Smooth muscle cell of the brain vasculature (primary cell): ENCODE data around the gene UNC13D.
"Not testable (repeated sequence)": the region's sequence is repeated elsewhere in the genome, so short reads cannot be mapped to it uniquely, and the experiment has no call there.

ENCODE experiments used
- DNase-seq: peaks from one replicate; pipeline ENCODE4 v3.0.0-alpha.2; 2012; ENCODE audit warnings: low read depth, low spot score

Gene UNC13D

DNA sequence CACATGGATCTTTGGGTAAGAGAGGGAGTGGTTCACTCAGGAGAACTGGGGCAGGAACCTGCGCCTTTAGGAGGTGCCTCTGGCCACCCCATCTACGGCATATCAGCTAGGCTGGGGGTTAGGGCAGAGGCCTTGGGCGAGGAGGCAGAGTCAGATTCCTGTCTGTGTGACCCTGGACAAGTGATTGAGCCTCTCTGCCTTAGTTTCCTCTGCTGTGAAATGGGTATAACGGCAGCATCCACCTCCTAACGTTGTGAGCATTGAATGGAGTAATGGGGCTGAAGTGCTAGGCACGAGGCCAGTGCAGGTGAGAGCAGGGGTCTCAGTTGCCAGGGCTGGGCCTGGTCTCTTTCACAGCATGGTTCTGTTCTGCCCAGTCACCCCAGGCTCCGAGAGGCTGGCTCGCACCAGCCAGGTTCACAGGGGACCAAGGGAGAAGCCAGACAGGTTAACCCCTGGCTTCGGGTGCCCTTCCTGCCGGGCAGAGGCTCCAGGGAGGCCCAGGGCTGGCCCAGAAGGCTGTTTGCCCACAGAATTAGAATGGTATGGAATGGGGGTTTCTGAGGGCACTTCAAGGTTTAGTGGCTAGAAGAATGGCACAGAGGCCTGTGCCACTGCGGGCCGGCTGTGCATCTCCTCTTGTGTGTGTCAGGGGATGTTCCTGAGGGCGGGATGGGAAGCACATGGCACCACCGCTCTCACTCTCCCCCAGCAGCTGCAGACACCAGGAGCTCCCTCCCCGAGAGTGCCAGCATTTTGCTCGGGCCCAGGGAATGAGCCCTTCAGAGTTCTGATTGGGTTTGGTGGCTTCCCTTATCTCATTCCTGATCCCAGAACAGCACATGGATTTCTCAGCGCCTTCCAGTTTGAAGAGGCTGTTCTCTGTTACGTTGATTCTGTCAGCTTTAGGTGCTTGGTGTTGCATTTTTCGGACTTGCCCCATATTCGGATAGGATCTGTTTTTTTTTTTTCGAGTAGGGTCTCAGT is 23.8 kb downstream of the UNC13D start:
- DNase-seq: no peak

DNA sequence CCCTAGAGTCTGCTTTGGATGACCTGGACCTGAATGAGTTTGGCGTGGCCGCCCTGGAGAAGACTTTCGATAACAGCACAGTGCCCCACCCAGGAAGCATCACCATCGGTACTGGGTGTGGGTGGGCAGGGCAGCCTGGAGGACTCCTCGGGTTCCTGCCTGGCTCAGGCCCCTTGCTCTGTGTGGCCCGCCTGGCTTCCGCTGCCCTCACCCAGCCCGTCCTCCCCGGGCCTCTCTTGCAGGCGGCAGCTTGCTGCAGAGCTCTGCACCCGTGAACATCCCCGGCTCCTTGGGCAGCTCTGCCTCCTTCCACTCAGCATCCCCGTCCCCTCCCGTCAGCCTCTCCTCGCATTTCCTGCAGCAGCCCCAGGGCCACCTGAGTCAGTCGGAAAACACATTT is 24.5 kb downstream of the UNC13D start:
- no peak for DNase-seq

DNA sequence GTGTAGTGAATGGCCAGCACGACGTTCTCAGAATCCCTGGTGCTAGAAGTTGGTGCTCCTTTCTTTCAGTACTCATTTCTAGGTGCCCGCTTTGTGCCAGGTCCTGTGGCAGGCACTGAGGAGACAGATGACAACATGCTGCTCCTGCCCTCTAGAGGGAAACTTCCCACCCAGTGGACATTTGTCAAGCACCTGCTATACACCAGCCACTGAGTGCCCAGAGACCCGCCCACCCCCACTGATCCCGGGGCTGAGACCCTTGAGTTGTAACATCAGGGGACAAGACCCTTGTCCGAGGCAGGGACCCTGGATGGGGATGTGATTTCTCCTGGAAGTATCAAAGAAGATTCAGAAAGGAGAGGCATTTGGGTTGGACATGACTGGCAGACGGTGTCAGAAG is 25.1 kb downstream of the UNC13D start:
- DNase-seq: no peak

DNA sequence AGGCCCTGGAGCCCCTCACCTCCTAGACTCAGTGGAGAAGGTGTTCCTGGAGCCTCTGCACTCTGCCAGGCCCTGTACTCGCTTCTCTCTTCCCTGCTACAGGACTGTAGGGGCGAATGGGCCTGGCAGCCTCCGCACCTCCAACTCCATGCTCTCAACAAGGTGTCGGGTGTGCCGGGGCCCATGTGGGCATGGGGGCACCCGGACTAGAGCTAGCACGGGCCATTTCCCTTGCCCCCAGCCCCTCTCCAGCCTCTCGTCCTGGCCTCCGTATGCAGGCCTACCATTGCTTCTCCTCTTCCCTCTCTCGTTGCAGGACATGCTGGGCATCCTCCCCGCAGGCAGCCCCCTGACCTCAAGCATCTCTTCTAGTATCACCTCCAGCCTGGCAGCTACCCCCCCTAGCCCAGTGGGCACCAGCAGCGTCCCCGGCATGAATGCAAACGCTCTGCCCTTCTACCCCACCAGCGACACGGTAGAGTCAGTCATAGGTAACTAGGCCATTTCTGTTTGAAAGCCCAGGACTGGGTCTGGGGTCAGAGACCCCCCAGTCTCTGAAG is 25.8 kb downstream of the UNC13D start:
- no peak for DNase-seq

DNA sequence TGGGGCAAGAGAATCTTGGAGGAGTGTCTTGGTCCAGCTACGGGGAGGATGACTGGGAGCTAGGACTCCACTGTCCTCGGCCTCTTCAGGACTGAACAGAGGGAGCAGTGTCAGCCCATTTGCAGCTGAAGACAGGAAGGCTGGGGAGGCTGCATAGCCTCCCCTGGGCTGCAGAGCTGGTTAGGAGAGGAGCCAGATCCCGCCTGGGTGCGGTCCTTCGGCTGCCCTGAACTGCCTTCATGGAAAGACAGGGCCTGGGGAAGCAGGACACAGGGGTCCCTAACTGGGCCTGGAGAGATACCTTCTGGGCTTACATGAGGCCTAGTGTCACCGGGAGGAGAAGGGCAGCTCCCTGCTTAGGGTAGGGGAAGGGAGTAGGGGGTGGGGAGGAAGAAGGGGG is 26.6 kb downstream of the UNC13D start:
- DNase-seq: no peak

DNA sequence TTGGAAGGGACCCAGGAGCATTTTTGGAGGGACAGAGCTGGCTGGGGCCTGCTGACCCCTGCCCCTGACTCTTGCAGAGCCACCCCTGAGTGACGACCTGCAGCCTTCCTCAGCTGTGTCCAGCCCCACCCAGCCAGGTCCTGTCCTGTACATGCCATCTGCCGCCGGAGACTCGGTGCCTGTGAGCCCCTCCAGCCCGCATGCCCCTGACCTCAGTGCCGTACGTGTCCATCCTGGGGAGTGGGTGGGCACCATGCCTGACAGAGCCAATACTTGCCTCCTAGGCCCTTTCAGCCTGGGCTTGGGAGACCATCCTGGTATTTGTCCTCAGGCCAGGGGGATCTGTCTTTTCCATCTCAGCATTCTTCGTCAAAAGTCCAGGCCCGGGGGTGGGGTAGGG is 27.5 kb downstream of the UNC13D start:
- no peak for DNase-seq

DNA sequence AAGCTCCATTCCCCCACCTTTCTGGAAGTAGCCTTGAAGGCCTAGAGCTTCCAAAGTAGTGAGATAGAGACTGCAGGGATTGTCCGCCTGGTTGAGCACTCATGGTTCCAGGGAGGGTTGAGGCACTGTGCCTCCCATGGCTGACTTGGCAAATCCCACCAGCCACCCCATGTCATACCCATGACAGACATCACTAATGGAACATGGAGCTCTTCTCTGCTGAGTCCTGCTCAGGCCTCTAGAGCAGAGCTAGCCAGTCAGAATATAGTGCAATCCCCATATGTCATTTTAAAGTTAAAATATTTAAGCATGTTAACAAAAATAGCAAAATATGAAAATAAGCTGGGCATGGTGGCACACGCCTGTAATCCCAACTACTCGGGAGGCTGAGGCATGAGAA is 28.8 kb downstream of the UNC13D start:
- no peak for DNase-seq

DNA sequence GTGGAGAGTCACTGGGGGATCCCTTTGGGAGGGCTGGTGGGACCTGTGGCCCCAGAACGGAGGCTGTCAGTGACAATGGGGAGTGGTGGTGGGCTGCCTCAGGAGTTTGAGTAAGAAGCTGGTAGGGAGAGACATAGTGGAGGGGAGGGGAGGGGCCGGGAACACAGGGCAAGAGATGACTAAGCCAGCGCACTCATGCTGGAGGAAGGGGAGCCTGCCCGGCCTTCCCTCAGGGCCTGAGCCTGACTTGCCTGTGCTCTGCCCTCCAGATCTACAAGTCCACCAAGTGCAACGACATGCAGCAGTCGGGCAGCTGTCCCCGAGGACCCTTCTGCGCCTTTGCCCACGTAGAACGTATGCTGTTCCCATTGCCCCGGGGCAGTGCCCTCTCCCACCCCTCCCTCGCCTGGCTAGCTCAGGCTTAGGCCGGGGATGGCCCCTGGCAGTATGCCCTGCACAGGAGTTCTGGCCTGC is 29.3 kb downstream of the UNC13D start:
- DNase-seq: no peak

DNA sequence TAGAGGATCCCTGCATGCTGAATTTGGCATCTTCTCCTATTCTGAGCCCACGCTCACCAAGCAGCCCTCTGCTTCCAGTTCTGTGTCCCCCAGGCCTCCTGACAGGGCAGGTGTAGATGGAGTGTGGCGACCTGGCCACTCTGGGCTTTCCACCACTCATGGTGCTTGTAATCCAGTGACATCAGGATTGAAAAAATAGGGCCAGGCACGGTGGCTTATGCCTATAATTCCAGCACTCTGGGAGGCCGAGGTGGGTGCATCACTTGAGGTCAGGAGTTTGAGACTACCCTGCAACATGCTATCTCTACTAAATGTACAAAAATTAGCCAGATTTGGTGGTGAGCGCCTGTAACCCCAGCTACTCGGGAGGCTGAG is 30.2 kb downstream of the UNC13D start:
- DNase-seq: no peak

DNA sequence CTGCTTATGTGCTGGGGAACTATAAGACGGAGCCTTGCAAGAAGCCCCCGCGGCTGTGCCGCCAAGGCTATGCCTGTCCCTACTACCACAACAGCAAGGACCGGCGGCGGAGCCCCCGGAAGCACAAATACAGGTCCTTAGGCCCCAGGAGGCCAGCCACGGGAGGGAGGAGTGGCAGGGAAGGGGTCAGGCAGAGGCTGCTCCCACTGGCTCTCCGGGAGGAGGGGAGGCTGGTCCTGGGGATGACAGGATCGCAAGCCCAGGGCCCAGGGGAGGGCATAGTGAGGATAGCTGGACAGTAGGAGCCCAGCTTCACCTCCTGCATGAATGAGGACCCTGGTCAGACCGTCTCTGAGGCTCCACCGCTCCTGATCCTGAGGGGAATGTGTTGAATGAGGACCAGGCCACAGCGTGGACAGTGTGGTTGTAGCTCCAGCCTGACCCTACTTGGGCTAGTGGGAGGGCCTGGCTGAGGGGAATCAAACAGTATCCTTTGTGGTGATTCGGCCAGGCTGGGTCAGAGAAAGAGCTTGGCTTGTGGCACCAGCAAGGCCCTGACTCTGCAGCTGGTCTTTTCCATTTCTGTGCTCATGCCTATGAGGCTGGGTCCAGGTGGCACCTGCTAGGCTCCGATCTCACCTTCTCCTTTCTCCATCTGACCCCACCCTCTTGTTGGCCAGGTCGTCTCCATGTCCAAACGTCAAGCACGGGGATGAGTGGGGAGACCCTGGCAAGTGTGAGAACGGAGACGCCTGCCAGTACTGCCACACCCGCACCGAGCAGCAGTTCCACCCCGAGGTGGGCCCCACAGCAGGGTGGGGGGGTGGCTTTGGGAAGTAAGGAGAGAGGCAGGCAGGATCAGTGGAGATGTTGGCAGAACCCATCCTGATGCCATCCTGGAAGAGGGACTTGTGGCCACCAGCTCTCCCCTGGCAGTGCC is 30.9 kb downstream of the UNC13D start:
- DNase-seq: no peak

DNA sequence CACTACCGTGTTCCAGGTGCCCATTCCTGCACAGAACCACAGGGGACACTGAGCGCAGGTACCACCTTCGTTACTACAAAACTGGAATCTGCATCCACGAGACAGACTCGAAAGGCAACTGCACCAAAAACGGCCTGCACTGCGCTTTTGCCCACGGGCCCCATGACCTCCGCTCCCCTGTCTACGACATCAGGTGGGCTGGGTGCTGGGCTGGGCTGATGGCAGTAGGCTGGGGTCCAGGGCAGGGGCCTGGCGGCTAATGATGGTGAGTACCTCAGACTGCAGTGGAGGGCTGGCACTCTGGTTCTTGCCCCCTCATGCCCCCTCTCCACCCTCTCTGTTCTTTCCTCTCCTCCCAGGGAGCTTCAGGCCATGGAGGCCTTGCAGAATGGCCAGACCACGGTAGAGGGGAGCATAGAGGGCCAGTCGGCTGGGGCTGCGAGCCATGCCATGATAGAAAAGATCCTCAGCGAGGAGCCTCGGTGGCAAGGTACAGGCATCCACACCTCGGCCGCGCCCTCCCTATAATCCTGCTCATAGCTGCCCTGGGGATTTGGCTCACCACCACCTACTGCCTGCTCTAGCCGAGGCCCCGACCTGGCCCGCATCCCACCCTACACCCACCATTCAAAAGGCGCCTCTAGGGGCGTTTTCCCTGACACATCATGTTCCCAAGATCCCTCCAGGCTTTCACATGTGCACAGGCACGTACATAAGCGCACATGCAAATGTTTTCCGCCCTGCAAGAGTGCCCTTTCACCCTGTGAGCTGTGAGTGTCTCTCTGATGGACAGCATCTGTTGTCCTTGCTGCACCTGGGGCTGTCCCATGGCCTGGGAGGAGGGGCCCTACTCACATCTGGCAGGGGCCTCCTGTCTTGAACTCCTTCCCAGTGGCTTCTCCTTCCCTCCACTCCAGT is 31.8 kb downstream of the UNC13D start:
- DNase-seq: no peak

DNA sequence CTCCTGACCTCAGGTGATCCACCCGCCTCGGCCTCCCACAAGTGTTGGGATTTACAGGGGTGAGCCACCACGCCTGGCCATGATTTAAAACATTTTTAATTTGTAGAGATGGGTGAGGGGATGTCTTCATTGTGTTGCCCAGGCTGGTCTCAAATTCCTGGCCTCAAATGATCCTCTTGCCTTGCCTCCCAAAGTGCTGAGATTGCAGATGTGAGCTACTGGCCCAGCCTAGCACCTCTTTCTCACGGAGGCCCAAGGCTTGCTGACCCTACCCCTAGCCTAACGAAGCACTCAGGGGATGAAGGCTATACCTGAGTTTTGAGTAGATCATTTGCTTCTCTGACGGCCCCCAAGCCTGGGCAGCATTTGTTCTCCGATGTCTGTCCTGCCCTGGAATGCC is 33.0 kb downstream of the UNC13D start:
- DNase-seq: no peak

DNA sequence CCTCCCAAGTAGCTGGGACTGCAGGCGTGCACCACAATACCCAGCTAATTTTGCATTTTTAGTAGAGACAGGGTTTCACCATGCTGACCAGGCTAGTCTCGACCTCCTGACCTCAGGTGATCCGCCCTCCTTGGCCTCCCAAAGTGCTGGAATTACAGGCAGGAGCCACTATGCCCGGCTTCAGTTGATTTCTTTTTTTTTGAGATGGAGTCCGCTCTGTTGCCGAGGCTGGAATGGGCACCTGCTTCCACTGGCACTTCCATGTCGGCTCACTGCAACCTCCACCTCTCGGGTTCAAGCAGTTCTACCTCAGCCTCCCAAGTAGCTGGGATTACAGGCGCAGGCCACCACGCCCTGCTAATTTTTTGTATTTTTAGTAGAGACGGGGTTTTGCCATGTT is 33.4 kb downstream of the UNC13D start:
- not testable (repeated sequence) for DNase-seq

DNA sequence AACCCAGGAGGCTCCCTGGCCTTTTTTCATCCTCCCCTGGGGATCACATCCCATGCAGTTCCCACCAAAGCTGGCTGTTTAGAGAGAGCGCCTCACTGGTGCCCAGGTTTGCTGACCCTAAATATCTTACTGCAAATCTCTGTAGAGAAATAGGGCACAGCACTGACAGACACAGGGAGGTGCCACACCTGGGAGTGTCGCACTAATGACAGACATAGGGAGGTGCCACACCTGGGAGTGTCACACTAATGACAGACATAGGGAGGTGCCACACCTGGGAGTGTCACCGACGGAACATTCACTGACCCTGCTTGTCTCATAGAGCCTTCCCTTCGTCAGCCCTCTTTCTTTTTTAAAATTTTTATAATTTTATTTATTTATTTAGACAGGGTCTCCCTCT is 34.0 kb downstream of the UNC13D start:
- no peak for DNase-seq

DNA sequence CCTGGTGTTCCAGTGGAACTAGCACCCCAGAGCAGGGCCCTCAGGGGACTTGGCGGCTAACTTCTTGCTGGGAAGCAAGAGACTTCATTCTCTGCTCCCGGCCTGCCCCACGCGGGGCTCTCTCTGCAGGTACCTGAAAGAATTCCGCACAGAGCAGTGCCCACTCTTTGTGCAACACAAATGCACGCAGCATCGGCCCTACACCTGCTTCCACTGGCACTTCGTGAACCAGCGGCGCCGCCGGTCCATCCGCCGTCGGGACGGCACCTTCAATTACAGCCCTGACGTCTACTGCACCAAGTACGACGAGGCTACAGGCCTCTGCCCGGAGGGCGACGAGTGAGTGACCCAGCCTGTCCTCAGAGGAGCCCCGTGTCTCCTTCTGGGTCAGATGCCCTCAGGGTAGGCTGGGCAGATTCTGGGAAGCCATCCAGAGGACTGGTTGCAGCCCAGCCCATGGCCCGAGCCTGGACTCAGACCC is 34.5 kb downstream of the UNC13D start:
- DNase-seq: no peak

DNA sequence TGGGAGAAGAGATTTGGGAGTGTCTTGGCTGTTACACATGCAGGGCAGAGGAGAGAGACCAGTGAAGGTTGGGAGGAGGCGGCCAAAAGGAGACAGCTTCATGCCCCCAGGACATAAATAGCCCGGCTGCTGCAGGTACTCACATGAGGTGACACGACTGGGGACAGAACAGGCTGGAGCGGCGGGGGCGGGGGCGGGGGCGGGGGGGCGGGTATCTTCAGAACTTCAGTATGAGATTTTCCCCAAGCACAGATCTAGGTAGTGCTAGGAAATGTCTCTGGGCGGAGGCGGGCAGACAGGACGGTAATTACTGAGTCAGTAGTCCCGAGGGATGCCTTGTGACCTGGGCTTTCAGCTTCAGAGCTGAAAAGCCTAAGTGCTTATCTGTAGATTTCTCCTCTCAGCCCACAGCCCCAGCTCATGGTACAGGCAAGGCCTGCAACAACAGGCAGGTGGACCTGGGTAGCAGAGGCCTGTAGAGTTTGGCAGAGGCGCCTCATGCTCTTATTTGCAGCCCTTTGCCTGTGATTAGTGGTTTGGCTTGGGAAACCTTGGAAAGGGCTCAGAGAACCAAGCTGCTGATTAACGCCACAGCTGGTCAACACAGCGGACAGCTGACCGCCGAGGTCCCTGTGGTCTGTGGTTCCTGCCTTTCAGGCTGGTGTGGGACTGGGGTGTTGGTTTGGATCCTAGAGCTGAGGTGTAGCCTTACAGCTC is 35.1 kb downstream of the UNC13D start:
- DNase-seq: no peak

DNA sequence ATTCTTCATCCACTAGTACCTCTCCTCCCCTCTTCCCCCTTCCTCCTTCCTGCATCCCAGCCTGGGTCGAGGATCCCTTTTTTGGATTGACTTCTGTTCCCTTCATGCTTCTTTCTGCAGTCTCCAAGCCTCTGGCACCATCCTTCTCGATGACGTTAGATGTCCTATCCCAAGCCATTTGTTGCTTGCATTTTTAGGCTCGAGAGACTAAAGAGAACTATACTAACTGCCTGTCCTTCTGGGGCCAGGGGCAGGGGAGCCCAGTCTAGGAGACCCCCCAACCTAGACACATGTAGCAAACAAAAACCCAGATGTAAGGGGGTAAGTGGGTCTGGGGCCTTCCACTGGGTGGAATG is 35.7 kb downstream of the UNC13D start:
- no peak for DNase-seq

DNA sequence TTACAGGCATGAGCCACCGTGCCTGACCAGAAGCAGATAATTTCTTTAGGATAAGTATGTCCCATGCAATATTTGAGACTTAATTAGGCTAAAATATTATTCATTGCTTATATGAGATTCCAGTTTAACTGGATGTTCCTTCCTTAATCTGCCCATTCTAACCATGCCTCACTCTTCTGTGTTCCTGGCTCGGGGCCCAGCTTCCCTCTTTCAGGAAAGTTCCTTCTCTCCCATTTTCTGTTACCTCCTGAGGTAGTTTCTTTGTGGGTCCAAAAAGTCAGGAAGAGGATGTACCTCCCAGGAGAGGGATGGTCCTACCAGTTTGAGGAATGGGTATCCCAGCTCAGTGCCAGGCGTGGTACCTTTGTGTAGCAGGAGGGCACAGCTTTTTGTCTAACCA is 36.3 kb downstream of the UNC13D start:
- no peak for DNase-seq

DNA sequence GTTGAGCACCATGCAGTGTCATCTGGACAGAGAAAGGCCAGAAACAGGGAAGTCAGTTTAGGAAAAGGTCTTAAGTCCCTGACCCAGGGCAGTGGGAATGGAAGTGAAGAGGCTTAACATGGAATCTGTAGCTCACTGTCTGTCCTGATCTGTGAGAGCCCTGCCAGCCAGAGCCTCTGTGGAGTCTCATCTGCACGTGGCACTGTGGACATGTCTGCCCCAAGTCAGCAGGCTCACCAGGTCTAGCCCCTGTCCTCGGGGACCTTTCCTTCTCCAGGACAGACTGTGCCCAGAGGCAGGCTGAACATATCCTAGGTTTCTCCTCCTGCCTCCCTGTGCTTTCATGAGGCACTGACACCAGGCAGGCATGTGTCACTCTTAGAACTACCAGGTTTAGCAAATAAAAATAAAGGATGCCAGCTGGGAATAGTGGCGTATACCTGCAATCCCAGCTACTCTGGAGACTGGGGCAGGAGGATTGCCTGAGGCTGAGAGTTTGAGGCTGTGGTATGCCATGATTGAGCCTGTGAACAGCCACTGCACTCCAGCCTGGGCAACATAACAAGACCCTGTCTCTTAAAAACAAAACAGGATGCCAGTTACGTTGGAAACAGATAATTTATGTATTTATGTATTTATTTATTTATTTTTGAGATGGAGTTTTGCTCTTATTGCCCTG is 37.2 kb downstream of the UNC13D start:
- no peak for DNase-seq

DNA sequence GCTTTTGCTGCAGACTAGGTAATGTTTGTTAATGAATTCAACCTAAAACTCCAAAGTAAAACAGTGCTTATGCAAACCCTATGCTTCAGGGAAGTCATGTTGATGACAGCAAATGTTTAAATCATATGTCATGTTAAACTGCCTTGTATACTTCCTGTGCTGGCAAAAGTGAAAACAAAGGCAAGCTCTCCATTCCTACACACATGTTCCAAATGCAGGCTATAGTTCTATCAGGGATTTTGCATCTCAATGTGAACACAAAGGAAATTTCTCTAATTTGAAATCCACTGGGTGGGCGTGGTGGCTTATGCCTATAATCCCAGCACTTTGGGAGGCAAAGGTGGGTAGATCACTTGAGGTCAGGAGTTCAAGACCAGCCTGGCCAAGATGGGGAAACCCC is 40.3 kb downstream of the UNC13D start:
- DNase-seq: no peak
